Parathyroid adenoma (tissue), 2 donors: ENCODE measurements around the gene ZNF234.
A peak's percentile ranks its signal among the peaks of the same experiment; 100 is the strongest.

Experiments
- H2AFZ ChIP-seq: fragments of 300-600 bp; sonication (generic); one replicate; pipeline ENCODE4 v1.7.0; 2017; ENCODE audit warnings: antibody characterized with exemption, mild to moderate bottlenecking
- H3K27ac ChIP-seq: fragments of 300-600 bp; sonication (generic); one replicate; pipeline ENCODE4 v1.7.0; 2017
- H3K27me3 ChIP-seq: fragments of 300-600 bp; sonication (generic); one replicate; pipeline ENCODE4 v1.7.0; 2017; ENCODE audit warnings: low read length; ENCODE audit not compliant: control insufficient read depth, insufficient read depth
- H3K36me3 ChIP-seq: fragments of 300-600 bp; sonication (generic); one replicate; pipeline ENCODE4 v1.7.0; 2017; ENCODE audit warnings: low read length; ENCODE audit not compliant: control insufficient read depth, insufficient read depth
- H3K4me1 ChIP-seq: fragments of 300-600 bp; sonication (generic); one replicate; pipeline ENCODE4 v1.7.0; 2017; ENCODE audit warnings: control low read depth
- H3K4me2 ChIP-seq: fragments of 300-600 bp; sonication (generic); one replicate; pipeline ENCODE4 v1.7.0; 2017; ENCODE audit warnings: low read length
- H3K4me3 ChIP-seq: fragments of 300-600 bp; sonication (generic); one replicate; pipeline ENCODE4 v1.7.0; 2017; ENCODE audit warnings: low read depth, low read length
- H3K79me2 ChIP-seq: fragments of 300-600 bp; sonication (generic); one replicate; pipeline ENCODE4 v1.7.0; 2017; ENCODE audit warnings: control low read depth
- H3K9ac ChIP-seq: fragments of 300-600 bp; sonication (generic); one replicate; pipeline ENCODE4 v1.7.0; 2017; ENCODE audit warnings: mild to moderate bottlenecking
- H3K9me3 ChIP-seq: fragments of 300-600 bp; sonication (generic); one replicate; pipeline ENCODE4 v1.7.0; 2017; ENCODE audit warnings: low read length; ENCODE audit not compliant: control insufficient read depth
- TF ChIP-seq, protein P1 (sequence below): fragments of 300-600 bp; sonication (generic); IDR thresholded peaks from one replicate; pipeline ENCODE4 v1.7.0; 2017; ENCODE audit warnings: antibody characterized with exemption, mild to moderate bottlenecking
- donor health status: primary hyperparathyroidism.

Gene ZNF234

DNA sequence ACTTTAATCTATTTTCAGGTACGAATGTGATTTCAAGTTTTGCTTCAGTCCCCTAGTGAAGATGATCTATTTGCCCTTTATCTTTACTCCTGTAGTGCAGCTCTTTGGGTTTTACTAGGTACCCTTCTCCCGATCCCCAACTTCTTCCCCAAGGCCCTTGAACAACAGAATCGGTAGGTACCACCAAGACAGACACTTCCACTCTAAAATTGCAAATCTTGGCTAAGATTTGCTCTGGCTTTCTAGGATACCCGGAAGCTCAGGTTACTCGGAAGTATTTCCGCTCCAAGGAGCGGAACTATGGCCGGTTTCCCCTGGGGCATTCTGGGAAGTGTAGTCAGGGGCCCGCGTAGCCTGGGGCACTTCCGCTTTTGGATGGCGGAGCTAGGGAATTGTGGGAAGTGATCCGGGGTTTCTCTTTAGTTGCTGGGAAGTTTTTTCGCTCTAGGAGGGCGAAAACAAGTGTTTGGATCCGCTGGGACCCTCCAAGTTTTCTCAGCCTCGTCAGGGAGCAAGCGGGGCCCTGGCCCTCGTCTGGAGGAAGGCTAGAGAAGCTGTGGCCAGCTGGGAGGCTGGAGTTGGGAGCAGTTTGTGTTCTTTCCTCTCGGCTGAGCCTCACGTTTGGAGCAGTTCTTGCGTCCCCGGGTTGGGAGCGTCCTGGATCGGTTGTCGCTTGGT is 65.9 kb downstream of the ZNF234 start:
- H3K4me3 ChIP-seq = peak overlapping the region; percentile 94
- H3K79me2 ChIP-seq = no peaks in the 10 kb centered on the region
- TF ChIP-seq, protein P1, sequence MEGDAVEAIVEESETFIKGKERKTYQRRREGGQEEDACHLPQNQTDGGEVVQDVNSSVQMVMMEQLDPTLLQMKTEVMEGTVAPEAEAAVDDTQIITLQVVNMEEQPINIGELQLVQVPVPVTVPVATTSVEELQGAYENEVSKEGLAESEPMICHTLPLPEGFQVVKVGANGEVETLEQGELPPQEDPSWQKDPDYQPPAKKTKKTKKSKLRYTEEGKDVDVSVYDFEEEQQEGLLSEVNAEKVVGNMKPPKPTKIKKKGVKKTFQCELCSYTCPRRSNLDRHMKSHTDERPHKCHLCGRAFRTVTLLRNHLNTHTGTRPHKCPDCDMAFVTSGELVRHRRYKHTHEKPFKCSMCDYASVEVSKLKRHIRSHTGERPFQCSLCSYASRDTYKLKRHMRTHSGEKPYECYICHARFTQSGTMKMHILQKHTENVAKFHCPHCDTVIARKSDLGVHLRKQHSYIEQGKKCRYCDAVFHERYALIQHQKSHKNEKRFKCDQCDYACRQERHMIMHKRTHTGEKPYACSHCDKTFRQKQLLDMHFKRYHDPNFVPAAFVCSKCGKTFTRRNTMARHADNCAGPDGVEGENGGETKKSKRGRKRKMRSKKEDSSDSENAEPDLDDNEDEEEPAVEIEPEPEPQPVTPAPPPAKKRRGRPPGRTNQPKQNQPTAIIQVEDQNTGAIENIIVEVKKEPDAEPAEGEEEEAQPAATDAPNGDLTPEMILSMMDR = no peak
- peak overlapping the region; percentile 88 for H3K4me2 ChIP-seq
- H2AFZ ChIP-seq = peak overlapping the region; percentile 79
- no peaks in the 10 kb centered on the region for H3K36me3 ChIP-seq
- H3K27ac ChIP-seq = peak overlapping the region; percentile 69
- no peaks in the 10 kb centered on the region for H3K4me1 ChIP-seq
- H3K9ac ChIP-seq = no peak overlapping the region
- no peaks in the 10 kb centered on the region for H3K9me3 ChIP-seq
- H3K27me3 ChIP-seq = no peaks in the 10 kb centered on the region
